ENCODE measurements around the gene AP2A1. TPM values are rescaled to one million over a fixed set of nuclear protein-coding genes. Genes with fewer than 3 reads are reported as not detected.

Gene AP2A1
- total and polyA plus RNA-seq, 2 donors (not counting 1 experiment from before 2014, with no cell fraction given): 64.2 to 95.0 TPM

- Histone ChIP-seq H3K4me2 (ENCODE audit: extremely low read depth, insufficient read depth, low read length) (no peak overlapping the region), H3K4me1 (ENCODE audit: control insufficient read depth, extremely low read depth, insufficient read depth, low read length) (no peaks in the 10 kb centered on the region), H3K9ac (ENCODE audit: insufficient read depth, low read length) (no peak overlapping the region), H3K9me3 (ENCODE audit: control insufficient read depth, insufficient read depth, low read depth, low read length) (no peaks in the 10 kb centered on the region), H4K20me1 (ENCODE audit: control insufficient read depth, extremely low read depth, insufficient read depth, low read length) (no peaks in the 10 kb centered on the region), H3K4me3 (replicated peaks in 1 of 4; ENCODE audit: control extremely low read depth in 1 of 4, insufficient read depth in 1 of 4, low read depth in 3 of 4, low read length in 4 of 4) (no peak overlapping the region), H3K27ac (ENCODE audit: insufficient read depth, low read length) (no peak overlapping the region), H3K79me2 (ENCODE audit: control insufficient read depth, insufficient read depth, low read length) (no peaks in the 10 kb centered on the region), H2AFZ (ENCODE audit: low read length) (no peak overlapping the region), H3K27me3 (ENCODE audit: control insufficient read depth, insufficient read depth, low read length) (no peaks in the 10 kb centered on the region), H3K36me3 (ENCODE audit: control insufficient read depth, insufficient read depth, low read length) (peaks cover 13% of the 10 kb centered on the region)
- no peak for DNase-seq (ENCODE audit: low read depth in 2 of 2)
- TF ChIP-seq EZH2 (IDR thresholded peaks at IDR 0.05; ENCODE audit: low read length, missing control alignments) (no peak), CTCF (conservative IDR thresholded peaks at IDR 0.05 in 1 of 2, IDR thresholded peaks at IDR 0.05 in 1 of 2; ENCODE audit: low read depth in 1 of 2, low read length in 2 of 2) (no peak)
These were observed 62.4 kb downstream of the AP2A1 start for GRCh38 chr19:49829200-49829599.

GRCh38 chr19:49829721-49830120 is 62.9 kb downstream of the AP2A1 start:
- no peak for DNase-seq (ENCODE audit: low read depth in 2 of 2)

GRCh38 chr19:49830766-49831165 is 64.0 kb downstream of the AP2A1 start:
- H4K20me1 ChIP-seq (ENCODE audit: control insufficient read depth, extremely low read depth, insufficient read depth, low read length): no peaks in the 10 kb centered on the region
- H3K36me3 ChIP-seq (ENCODE audit: control insufficient read depth, insufficient read depth, low read length): peaks cover 18% of the 10 kb centered on the region
- no peak overlapping the region for H2AFZ ChIP-seq (ENCODE audit: low read length)
- no peak overlapping the region for H3K27ac ChIP-seq (ENCODE audit: insufficient read depth, low read length)
- no peak overlapping the region for H3K4me3 ChIP-seq (replicated peaks in 1 of 4; ENCODE audit: control extremely low read depth in 1 of 4, insufficient read depth in 1 of 4, low read depth in 3 of 4, low read length in 4 of 4)
- TF ChIP-seq CTCF (conservative IDR thresholded peaks at IDR 0.05 in 1 of 2, IDR thresholded peaks at IDR 0.05 in 1 of 2; ENCODE audit: low read depth in 1 of 2, low read length in 2 of 2) (no peak), EZH2 (IDR thresholded peaks at IDR 0.05; ENCODE audit: low read length, missing control alignments) (no peak)
- no peak overlapping the region for H3K9ac ChIP-seq (ENCODE audit: insufficient read depth, low read length)
- no peaks in the 10 kb centered on the region for H3K27me3 ChIP-seq (ENCODE audit: control insufficient read depth, insufficient read depth, low read length)
- H3K79me2 ChIP-seq (ENCODE audit: control insufficient read depth, insufficient read depth, low read length): no peaks in the 10 kb centered on the region
- no peaks in the 10 kb centered on the region for H3K4me1 ChIP-seq (ENCODE audit: control insufficient read depth, extremely low read depth, insufficient read depth, low read length)
- H3K4me2 ChIP-seq (ENCODE audit: extremely low read depth, insufficient read depth, low read length): no peak overlapping the region
- no peak for DNase-seq (ENCODE audit: low read depth in 2 of 2)
- H3K9me3 ChIP-seq (ENCODE audit: control insufficient read depth, insufficient read depth, low read depth, low read length): no peaks in the 10 kb centered on the region

More at GRCh38 chr19:49829721-49830120, 62.9 kb downstream of the AP2A1 start:
- H3K27ac ChIP-seq (ENCODE audit: insufficient read depth, low read length): no peak overlapping the region
- no peaks in the 10 kb centered on the region for H4K20me1 ChIP-seq (ENCODE audit: control insufficient read depth, extremely low read depth, insufficient read depth, low read length)
- no peak overlapping the region for H3K4me3 ChIP-seq (replicated peaks in 1 of 4; ENCODE audit: control extremely low read depth in 1 of 4, insufficient read depth in 1 of 4, low read depth in 3 of 4, low read length in 4 of 4)
- no peak overlapping the region for H3K9ac ChIP-seq (ENCODE audit: insufficient read depth, low read length)
- no peak overlapping the region for H2AFZ ChIP-seq (ENCODE audit: low read length)
- no peaks in the 10 kb centered on the region for H3K79me2 ChIP-seq (ENCODE audit: control insufficient read depth, insufficient read depth, low read length)
- no peak overlapping the region for H3K4me2 ChIP-seq (ENCODE audit: extremely low read depth, insufficient read depth, low read length)
- no peaks in the 10 kb centered on the region for H3K27me3 ChIP-seq (ENCODE audit: control insufficient read depth, insufficient read depth, low read length)
- H3K4me1 ChIP-seq (ENCODE audit: control insufficient read depth, extremely low read depth, insufficient read depth, low read length): no peaks in the 10 kb centered on the region
- H3K9me3 ChIP-seq (ENCODE audit: control insufficient read depth, insufficient read depth, low read depth, low read length): no peaks in the 10 kb centered on the region
- TF ChIP-seq EZH2 (IDR thresholded peaks at IDR 0.05; ENCODE audit: low read length, missing control alignments) (no peak), CTCF (conservative IDR thresholded peaks at IDR 0.05 in 1 of 2, IDR thresholded peaks at IDR 0.05 in 1 of 2; ENCODE audit: low read depth in 1 of 2, low read length in 2 of 2) (no peak)
- H3K36me3 ChIP-seq (ENCODE audit: control insufficient read depth, insufficient read depth, low read length): peaks cover 18% of the 10 kb centered on the region

All from fibroblast of lung (primary cell).